IPS-15b (cell line): ENCODE measurements around the gene ULK4.
"Not testable (repeated sequence)": the region's sequence is repeated elsewhere in the genome, so short reads cannot be mapped to it uniquely, and the experiment has no call there.

Experiments used
- H3K27me3 ChIP-seq: one replicate; pipeline ENCODE4 v1.6.1; 2013; ENCODE audit warnings: low read length; ENCODE audit not compliant: control insufficient read depth, insufficient read depth
- H3K36me3 ChIP-seq: one replicate; pipeline ENCODE4 v1.6.1; 2013; ENCODE audit warnings: low read length; ENCODE audit not compliant: control insufficient read depth, insufficient read depth
- H3K4me1 ChIP-seq: one replicate; pipeline ENCODE4 v1.6.1; 2013; ENCODE audit warnings: mild to moderate bottlenecking, low read length; ENCODE audit not compliant: control insufficient read depth, insufficient read depth
- H3K4me3 ChIP-seq: one replicate; pipeline ENCODE4 v1.5.1; 2013; ENCODE audit warnings: low read depth, low read length
- H3K9ac ChIP-seq: one replicate; pipeline ENCODE4 v1.6.1; 2013; ENCODE audit warnings: low read depth, mild to moderate bottlenecking, low read length
- H3K9me3 ChIP-seq: one replicate; pipeline ENCODE4 v1.6.1; 2013; ENCODE audit warnings: mild to moderate bottlenecking, low read length; ENCODE audit not compliant: control insufficient read depth, insufficient read depth

The ULK4 gene

DNA sequence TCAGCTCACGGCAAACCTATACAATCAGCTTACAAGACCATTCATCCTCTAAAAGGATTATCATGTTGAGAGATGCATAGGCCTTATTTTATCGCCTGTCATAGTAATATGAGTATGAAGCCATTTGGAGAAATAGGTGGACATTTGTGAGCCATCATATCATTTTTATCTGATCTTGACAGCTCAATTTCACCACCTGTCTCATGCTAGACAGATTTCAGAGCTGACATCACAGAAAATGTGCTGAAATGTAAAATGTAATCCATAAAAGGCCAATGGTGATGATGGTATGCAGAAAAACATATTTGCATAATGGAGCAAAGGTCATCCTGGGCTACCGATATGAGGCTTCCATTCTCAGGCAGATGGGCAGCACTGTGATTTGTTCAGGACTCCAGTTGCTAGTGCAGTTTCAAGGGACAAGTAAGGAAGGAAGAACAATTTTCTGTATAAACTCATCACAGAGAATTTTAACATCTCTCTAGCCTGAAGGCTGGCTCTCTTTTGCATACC lies 221.5 kb downstream of the ULK4 start:
- H3K9me3 ChIP-seq = no peaks in the 10 kb centered on the region
- H3K4me1 ChIP-seq = peaks cover 6% of the 10 kb centered on the region
- no peaks in the 10 kb centered on the region for H3K36me3 ChIP-seq
- H3K4me3 ChIP-seq = no peak overlapping the region
- H3K27me3 ChIP-seq = no peaks in the 10 kb centered on the region
- H3K9ac ChIP-seq = no peak overlapping the region

GRCh38 chr3:41726891-41727290 lies 235.0 kb downstream of the ULK4 start:
- no peaks in the 10 kb centered on the region for H3K36me3 ChIP-seq
- no peak overlapping the region for H3K4me3 ChIP-seq
- H3K9ac ChIP-seq = no peak overlapping the region
- H3K4me1 ChIP-seq = no peaks in the 10 kb centered on the region
- H3K9me3 ChIP-seq = no peaks in the 10 kb centered on the region
- no peaks in the 10 kb centered on the region for H3K27me3 ChIP-seq

DNA sequence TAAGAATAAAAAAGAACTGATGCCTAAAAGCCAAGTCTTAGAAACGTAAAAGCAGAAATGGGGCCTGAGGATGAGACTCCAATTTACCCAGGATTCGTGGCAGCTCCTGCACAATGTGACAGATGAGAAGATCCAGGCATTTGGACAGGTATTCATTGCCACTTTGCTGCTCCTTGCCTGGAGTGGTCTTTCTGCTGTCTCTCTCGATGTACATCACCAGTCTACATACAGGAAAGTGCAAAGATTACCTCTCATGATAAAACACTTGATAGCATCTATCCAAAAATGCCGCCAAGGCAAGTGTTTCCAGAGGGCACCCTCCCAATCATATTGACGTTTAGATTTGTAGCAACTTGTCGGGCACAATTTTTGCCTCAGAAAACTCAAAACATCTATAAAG lies 244.3 kb downstream of the ULK4 start:
- no peaks in the 10 kb centered on the region for H3K27me3 ChIP-seq
- no peak overlapping the region for H3K9ac ChIP-seq
- no peaks in the 10 kb centered on the region for H3K4me1 ChIP-seq
- no peak overlapping the region for H3K4me3 ChIP-seq
- H3K9me3 ChIP-seq = no peaks in the 10 kb centered on the region
- H3K36me3 ChIP-seq = no peaks in the 10 kb centered on the region

DNA sequence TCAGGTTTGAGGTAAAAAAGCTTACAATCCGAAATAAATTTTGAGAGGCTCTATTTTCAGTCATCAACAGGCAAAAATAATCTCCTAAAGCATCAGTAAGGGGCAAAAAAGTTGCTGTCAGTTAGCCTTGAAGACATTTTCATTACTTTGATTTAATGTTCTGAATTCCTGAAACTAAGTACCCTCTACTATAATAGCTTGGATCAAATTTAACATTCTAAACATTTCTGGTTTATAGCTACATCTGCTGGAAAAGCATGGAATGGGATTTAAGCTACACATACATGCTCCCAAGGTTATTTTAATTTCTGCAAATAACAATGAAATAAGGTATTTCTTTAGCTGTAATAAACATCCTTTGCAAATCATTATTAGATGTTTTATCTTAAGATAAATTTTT lies 245.4 kb downstream of the ULK4 start:
- H3K27me3 ChIP-seq = no peaks in the 10 kb centered on the region
- no peaks in the 10 kb centered on the region for H3K4me1 ChIP-seq
- H3K36me3 ChIP-seq = no peaks in the 10 kb centered on the region
- no peaks in the 10 kb centered on the region for H3K9me3 ChIP-seq
- H3K9ac ChIP-seq = no peak overlapping the region
- H3K4me3 ChIP-seq = no peak overlapping the region

DNA sequence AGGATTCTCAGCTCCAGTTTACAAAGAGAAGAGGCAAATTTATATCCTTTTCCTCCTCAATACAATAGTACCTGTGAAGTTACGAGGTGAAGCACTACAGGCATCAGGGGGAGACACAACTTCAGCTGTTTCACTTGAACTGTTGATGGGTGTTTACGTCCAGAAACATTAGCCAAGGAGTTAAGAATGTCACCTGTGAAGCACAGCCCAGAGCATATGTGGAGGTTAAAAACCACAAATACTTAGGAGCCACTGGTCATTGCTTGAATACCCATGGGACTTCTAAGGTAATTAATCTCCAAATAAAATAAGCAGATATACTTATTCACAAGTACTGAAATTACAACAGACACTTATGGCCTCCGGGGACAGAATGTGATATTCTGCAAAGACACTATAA lies 246.5 kb downstream of the ULK4 start:
- Histone ChIP-seq H3K9ac (no peak overlapping the region), H3K9me3 (no peaks in the 10 kb centered on the region), H3K27me3 (no peaks in the 10 kb centered on the region), H3K4me3 (no peak overlapping the region), H3K4me1 (peaks cover 5% of the 10 kb centered on the region), H3K36me3 (no peaks in the 10 kb centered on the region)

GRCh38 chr3:41711651-41712050 lies 250.3 kb downstream of the ULK4 start:
- Histone ChIP-seq H3K27me3 (no peaks in the 10 kb centered on the region), H3K4me1 (peaks cover 5% of the 10 kb centered on the region), H3K9me3 (no peaks in the 10 kb centered on the region), H3K9ac (no peak overlapping the region), H3K36me3 (no peaks in the 10 kb centered on the region), H3K4me3 (no peak overlapping the region)

DNA sequence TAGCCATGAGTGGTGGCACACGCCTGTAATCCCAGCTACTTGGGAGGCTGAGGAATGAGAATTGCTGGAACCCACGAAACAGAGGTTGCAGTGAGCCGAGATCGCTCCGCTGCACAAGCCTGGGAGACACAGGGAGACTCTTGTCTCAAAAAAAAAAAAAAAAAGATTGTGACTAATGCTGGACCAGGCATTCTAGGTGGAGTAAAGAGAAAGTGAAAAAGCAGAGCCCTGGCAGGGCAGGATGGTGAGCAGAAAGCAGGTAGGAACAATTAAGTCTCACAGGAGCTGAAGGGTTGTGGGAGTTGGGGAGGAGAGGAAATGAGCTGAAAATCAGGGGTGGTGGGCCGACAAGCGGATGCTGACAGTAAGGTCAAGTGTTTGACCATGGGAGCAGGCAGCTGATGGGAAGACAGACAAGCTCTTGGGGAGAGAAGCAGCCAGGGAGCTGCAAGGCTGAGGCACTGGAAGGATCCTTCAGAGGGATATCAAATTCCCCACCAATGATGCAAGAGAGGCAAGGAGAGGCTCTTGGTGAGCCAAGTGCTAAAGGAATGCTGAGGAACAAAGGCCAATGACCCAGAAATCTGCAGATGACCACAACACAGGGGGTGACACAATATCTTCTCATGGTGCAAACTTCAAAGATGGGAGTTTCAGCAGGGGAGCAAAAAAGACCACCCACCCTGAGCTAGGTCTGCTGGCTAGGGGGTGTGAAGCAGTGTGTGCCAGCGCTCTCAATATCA lies 251.1 kb downstream of the ULK4 start:
- H3K36me3 ChIP-seq = no peaks in the 10 kb centered on the region

GRCh38 chr3:41709213-41709612 lies 252.7 kb downstream of the ULK4 start:
- not testable (repeated sequence) for H3K9ac ChIP-seq, H3K36me3 ChIP-seq, H3K4me3 ChIP-seq, H3K27me3 ChIP-seq, H3K9me3 ChIP-seq, H3K4me1 ChIP-seq

More for the DNA sequence above, 251.1 kb downstream of the ULK4 start:
- H3K4me1 ChIP-seq = peaks cover 5% of the 10 kb centered on the region
- H3K9ac ChIP-seq = no peak overlapping the region
- no peaks in the 10 kb centered on the region for H3K27me3 ChIP-seq
- H3K9me3 ChIP-seq = no peaks in the 10 kb centered on the region
- H3K4me3 ChIP-seq = no peak overlapping the region

- H3K27me3 ChIP-seq = no peaks in the 10 kb centered on the region
- H3K4me3 ChIP-seq = no peak overlapping the region
- peaks cover 5% of the 10 kb centered on the region for H3K4me1 ChIP-seq
- no peaks in the 10 kb centered on the region for H3K36me3 ChIP-seq
- H3K9ac ChIP-seq = no peak overlapping the region
- H3K9me3 ChIP-seq = no peaks in the 10 kb centered on the region
Measured at GRCh38 chr3:41708176-41708575, 253.7 kb downstream of the ULK4 start.

DNA sequence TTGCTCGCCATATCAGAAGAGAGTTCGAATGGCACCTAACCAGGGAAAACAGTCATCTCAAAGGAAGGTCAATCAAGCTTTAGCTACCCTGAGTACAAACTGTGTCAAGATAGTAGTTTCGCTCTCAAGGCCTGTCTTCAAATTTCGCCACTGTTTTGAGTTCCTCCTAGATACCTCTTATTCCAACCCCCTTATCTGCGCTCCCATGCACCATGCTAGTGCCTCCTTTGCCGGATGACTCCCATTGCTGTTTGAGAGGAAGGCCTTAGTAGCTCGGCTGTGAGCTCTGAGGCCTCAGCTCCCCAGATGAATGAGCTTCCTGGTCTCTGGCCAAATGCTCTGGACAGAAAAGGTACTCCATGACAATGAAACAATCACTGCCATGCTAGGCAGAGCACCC lies 256.0 kb downstream of the ULK4 start:
- Histone ChIP-seq H3K27me3 (no peaks in the 10 kb centered on the region), H3K9ac (no peak overlapping the region), H3K4me3 (no peak overlapping the region), H3K9me3 (no peaks in the 10 kb centered on the region), H3K36me3 (no peaks in the 10 kb centered on the region), H3K4me1 (no peaks in the 10 kb centered on the region)

- no peaks in the 10 kb centered on the region for H3K36me3 ChIP-seq
- H3K27me3 ChIP-seq = no peaks in the 10 kb centered on the region
- H3K4me1 ChIP-seq = no peaks in the 10 kb centered on the region
- no peaks in the 10 kb centered on the region for H3K9me3 ChIP-seq
- H3K9ac ChIP-seq = no peak overlapping the region
- no peak overlapping the region for H3K4me3 ChIP-seq
Measured at GRCh38 chr3:41701191-41701698, 260.7 kb downstream of the ULK4 start.

GRCh38 chr3:41700155-41700554 lies 261.7 kb downstream of the ULK4 start:
- Histone ChIP-seq H3K36me3 (no peaks in the 10 kb centered on the region), H3K27me3 (no peaks in the 10 kb centered on the region), H3K9ac (no peak overlapping the region), H3K4me3 (no peak overlapping the region), H3K4me1 (no peaks in the 10 kb centered on the region), H3K9me3 (no peaks in the 10 kb centered on the region)
